Umbilical cord (tissue), 2 donors: ENCODE data around the gene PAEP. TPM values are rescaled to one million over a fixed set of nuclear protein-coding genes. Genes with fewer than 3 reads are reported as not detected.
A peak's percentile ranks its signal among the peaks of the same experiment; 100 is the strongest.
"Not testable (repeated sequence)": the region's sequence is repeated elsewhere in the genome, so short reads cannot be mapped to it uniquely, and the experiment has no call there.

ENCODE experiments used
- DNase-seq: peaks from one replicate; pipeline ENCODE4 v3.0.0-alpha.2; 2015; ENCODE audit warnings: low spot score
- total RNA-seq: library from RNA; depleted of rRNA; stranded (reverse); fragments of >200 nt; gene quantifications from one replicate; pipeline ENCODE4 v1.2.3, GENCODE V29; 2014; ENCODE audit warnings: low replicate concordance; ENCODE audit not compliant: insufficient read depth

Gene PAEP
- total RNA-seq, 1 donor from 2014 or later: not detected

DNA sequence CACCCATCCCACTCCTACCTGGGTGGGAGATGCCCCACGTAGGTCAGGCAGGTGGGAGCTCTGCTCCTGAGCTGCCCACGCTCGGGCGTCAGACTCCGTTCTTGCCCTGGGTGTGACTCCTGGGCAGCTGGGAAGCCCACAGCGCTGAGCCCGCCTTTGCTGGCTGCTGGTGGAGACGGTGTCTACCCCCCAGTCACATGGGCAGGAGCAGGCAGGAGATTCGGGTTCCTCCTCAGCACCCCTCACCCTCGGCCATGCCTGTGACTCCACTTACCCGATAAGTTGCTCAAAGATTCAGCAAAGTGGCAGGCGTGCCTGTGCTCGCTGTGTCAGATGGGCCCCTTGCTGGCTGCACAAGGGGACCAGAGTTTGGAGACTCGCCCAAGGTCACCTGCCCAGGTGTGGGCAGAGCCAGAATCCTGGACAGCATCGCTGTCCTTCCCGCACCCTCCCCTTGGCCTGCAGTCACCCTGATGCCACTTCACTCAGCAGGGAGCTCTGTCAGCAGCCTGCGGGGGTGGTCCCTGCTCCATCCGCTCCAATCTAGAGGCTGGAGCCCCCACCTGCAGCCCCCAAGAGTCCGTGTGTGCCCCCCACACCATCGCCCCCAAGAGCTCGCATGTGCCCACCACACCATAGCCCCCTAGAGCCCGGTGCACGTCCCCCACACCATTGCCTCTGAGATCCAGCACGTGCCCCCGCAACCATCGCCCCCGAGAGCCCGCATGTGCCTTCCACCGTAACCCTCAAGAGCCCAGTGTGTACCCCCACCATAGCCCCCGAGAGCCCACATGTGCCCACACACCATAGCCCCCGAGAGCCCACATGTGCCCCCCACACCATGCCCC is 36.1 kb upstream of the PAEP start:
- no peak for DNase-seq

- DNase-seq: no peak
Measured at GRCh38 chr9:135526089-135526729, 35.3 kb upstream of the PAEP start.

DNA sequence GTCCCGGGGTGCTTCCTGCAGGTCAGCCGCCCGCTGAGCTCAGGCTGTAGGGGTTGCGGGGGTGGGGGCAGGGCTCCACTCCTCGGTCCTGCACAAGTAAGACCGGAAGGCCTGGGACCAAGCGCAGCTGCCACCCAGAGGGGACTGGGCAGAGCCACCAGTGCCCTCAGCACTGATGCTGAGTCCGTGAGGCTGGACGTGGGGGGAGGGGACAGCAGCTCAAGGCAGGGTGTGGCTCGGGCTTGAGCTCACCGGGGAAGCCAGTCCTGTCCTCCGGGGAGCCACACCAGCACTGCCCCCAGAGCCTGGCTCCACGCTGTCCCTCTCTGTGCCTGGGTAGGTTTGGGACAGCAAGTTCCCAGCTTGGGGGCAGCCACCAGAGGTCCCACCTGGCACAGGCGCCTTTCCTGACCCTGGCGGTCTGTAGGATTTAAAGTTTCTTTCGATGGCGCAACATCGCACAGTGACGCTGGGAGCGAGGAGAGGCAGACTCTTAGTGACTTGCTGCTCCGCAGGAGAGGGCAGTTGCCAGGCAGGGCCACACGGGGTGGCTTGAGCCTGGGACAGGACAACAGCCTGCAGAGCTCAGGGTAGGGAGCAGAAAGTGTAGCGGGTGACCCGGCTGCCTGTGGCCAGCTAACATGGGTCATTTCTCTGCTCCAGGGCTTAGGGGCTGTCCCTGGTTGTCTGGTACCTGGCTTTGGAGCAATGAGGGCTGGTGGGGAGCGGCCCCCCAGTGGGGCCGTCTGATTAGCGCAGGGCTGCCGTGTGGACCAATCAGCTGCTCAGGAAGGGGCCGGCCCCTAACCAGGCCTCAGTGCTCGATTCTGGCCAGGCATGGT is 34.6 kb upstream of the PAEP start:
- DNase-seq: no peak

DNA sequence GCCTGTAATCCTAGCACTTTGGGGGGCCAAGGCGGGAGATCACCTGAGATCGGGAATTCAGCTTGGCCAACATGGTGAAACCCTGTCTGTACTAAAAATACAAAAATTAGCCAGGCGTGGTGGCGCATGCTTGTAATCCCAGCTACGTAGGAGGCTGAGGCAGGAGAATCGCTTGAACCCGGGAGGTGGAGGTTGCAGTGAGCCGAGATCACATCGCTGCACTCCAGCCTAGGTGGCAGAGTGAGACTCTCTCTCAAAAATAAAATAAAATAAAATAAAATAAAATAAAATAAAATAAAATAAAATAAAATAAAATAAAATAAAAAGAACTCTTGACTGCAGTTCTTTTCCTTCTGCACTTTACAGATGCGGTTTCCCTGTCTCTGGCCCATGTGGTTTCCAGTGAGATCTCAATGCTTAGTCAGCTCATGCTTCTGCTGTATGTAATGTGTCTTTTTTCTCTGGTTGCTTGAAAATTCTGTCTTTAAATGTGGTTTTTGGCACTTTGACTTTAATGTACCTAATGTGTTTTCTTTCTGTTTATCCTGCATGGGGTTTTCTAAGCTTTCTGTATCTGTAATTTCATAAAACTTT is 32.6 kb upstream of the PAEP start:
- not testable (repeated sequence) for DNase-seq

DNA sequence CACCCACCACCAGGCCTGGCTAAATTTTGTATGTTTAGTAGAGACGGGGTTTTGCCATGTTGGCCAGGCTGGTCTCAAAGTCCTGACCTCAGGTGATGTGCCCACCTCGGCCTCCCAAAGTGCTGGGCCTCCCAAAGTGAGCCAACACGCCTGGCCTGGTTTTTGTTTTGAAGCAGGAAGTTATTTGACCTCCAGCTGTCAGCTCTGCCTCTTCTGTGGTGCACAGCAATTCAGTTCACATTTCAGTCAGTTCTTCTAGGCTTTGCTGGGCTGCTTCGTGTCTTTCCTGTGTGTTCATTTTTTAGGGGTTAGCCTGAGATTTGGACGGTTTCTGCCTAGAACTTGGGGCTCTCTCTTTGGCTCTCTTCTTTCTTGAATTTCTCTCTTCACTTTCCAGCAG is 31.4 kb upstream of the PAEP start:
- DNase-seq: no peak

- DNase-seq: no peak
Measured at GRCh38 chr9:135531096-135531495, 30.5 kb upstream of the PAEP start.

GRCh38 chr9:135533113-135533512 is 28.4 kb upstream of the PAEP start:
- DNase-seq: no peak

DNA sequence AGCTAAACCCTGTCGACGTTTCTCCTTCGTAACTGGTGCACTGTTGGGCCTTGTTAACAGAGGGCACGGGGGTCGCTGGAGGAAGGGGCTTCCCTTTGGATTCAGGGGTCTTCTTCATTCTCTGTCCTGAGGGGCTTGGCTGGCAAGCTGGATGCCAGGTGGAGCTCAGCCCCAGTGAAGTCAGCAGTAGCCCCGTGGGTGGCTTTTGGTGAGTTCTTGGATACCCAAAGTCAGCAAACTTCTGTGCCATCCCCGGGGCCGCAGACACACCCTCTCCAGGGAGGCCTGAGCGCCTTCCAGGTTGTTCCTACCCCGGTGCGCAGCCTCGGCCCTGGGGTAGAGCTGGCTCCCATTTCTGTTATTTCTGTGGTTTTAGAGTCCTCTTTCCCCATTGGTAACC is 27.9 kb upstream of the PAEP start:
- DNase-seq: no peak

DNA sequence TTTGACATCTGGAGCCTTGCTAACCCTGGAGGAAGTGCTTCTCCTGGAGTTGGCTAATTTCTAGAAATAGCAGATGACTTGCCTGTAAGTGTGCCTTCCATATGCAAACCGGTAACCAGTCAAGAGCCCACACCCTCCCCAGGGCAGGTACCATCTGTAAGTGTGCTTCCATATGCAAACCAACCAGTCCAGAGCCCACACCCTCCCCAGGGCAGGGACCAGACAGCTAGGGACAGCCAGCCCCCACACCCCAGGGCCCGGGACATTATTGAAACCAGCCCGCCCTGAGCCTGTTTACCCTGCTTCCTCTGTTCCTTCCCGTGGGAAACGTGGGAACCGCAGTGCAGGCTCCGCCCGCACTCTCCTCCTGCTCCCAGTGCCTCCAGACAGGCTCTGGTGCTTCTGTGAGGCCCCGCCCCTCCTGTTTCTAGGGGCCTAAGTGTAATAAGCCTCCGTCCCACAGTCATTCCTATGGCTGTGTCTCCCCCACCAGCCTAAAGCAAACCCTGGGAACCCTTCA is 27.3 kb upstream of the PAEP start:
- DNase-seq: not testable (repeated sequence)

GRCh38 chr9:135534826-135535225 is 26.7 kb upstream of the PAEP start:
- not testable (repeated sequence) for DNase-seq

- not testable (repeated sequence) for DNase-seq
Measured at GRCh38 chr9:135535631-135536030, 25.9 kb upstream of the PAEP start.

DNA sequence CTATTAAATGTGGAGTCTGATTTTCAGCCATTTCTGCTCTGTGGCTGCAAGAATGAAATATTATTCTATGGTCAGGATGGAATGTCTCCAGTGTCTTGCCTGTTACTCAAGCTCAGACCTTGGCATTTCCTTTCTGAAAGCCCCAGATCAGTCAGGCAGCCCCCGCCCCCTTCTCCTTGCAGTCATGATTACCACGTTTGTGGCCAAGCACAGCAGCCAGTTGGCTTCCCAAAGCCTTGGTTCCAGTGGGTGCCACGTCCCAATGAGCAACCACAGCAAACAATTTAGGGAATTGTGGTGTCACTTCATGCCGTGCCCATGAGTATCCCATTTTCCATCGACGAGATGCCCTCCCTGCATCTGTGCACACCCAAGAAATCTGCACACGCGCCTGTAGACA is 25.3 kb upstream of the PAEP start:
- peak; percentile 6 for DNase-seq

- peak; percentile 35 for DNase-seq
Measured at GRCh38 chr9:135543262-135543894, 18.2 kb upstream of the PAEP start.

DNA sequence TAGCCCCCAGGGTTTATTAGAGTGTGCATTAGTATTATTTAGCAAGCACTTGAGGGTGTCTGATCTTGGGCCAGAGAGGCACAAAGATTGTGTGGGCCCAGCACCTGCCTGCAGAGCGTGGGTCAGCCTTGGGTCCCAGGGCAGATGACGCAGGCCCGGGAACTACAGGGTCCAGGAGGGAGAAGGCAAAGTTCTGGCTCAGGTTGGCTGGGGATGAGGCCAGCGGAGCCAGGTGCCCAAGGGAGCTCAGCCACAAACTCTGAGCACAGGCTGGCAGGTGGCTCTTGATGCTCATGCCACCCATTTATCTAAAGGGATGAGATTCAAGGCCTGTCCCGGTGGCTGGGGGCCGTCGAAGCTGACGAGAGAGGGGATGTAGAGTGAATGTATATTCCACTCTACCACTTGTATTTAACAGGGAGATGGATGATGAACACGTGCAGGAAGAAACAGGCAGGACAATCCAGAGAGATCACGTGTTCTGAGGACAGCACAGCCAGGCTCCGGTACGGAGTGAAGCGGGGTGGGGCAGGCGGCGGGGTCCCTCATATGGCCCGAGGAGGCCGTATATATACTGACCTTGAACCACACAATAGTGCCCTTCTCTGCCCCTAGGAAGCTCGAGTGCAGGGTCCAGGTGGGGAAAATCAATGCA is 16.4 kb upstream of the PAEP start:
- DNase-seq: no peak

- not testable (repeated sequence) for DNase-seq
Measured at GRCh38 chr9:135545646-135546176, 15.8 kb upstream of the PAEP start, which contains the start of gene OBP2A. OBP2A (plus strand) TSS chr9:135546126; CDS start chr9:135546181, 55 bp downstream.

- not testable (repeated sequence) for DNase-seq
Measured at GRCh38 chr9:135546792-135547617, 14.6 kb upstream of the PAEP start.

DNA sequence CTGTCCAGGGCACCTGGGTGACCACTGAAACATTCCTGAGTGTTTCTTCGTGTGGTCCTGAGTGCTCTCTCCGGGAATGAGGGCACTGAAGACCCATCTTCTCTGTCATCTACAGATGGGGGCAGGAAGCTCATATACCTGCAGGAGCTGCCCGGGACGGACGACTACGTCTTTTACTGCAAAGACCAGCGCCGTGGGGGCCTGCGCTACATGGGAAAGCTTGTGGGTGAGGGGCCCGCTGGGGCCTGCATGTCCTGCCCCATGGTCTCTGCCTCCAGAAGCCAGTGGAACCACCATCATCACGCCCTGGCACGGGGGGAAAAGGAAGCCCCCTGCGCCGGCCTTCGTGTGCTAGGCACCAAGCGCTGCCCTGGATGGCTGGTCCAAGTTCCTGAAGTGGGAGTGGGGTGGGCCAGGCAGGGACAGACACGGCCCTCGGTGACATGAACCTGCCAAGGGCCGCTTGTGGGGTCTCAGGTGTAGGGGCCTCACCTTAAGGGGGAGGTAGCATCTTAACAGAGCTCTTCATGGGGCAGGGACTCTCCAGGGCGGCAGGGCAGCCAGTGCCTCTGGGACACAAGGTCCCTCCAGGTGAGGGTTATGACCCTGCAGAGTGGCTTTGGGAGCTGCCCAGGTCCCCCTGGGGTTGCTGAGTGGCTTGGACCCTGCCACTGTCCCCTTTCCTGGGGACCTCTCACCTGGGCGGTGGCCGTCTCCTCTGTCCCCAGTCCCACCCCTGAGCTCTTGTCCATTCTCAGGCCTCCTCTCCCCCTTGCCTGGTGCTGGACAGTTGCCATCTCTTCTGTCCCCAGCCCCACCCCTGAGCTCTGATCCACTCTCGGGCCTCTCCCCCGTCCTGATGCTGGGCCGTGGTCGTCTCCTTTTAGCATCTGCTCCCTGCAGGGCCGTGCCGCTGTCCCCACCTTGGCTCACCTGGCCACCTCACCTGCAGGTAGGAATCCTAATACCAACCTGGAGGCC is 13.5 kb upstream of the PAEP start:
- DNase-seq: no peak
